Vagina (tissue), 2 donors: ENCODE data around the gene GALNT17. TPM values are rescaled to one million over a fixed set of nuclear protein-coding genes. Genes with fewer than 3 reads are reported as not detected.

ENCODE experiments used
- DNase-seq, 2 donors: peaks; one replicate each; pipeline ENCODE4 v3.0.0-alpha.2; 2017; ENCODE audit errors: extremely low spot score in 2 of 2
- H3K27ac ChIP-seq: fragments of 200-600 bp; sonication (generic); one replicate; pipeline ENCODE4 v1.5.1; 2019
- H3K27me3 ChIP-seq: fragments of 200-600 bp; sonication (generic); one replicate; pipeline ENCODE4 v1.5.1; 2019
- H3K36me3 ChIP-seq, 2 donors: fragments of 200-600 bp; sonication (generic); one replicate each; pipeline ENCODE4 v1.5.1; 2017 to 2019
- H3K4me1 ChIP-seq: fragments of 200-600 bp; sonication (generic); one replicate; pipeline ENCODE4 v1.5.1; 2019
- H3K4me3 ChIP-seq, 2 donors: fragments of 200-600 bp; sonication (generic); 1 replicate in 1 of 2; 2 replicates in 1 of 2; pipeline ENCODE4 v1.5.1; 2016 to 2019
- H3K9me3 ChIP-seq: fragments of 200-600 bp; sonication (generic); one replicate; pipeline ENCODE4 v1.5.1; 2019
- POLR2A ChIP-seq, 2 donors: fragments of 450-650 bp; IDR thresholded peaks; one replicate each; pipeline ENCODE4 v1.6.1; 2017; ENCODE audit warnings: antibody characterized with exemption in 2 of 2, mild to moderate bottlenecking in 2 of 2, moderate library complexity in 2 of 2
- POLR2AphosphoS5 ChIP-seq, 2 donors: sonication (generic); formaldehyde crosslinking; IDR thresholded peaks; one replicate each; pipeline ENCODE4 v1.9.0; 2017; ENCODE audit warnings: antibody characterized with exemption in 2 of 2, mild to moderate bottlenecking in 2 of 2, low read depth in 1 of 2; ENCODE audit not compliant: insufficient read depth in 1 of 2
- intact Hi-C: fragments of 100-400 bp; cut with DNase I; formaldehyde crosslinking; loops from one replicate; pipeline ENCODE4 v1.15.1; 2023
- total RNA-seq: library from RNA; depleted of rRNA; stranded (reverse); fragments of >200 nt; gene quantifications from one replicate; pipeline ENCODE4 v1.2.3, GENCODE V29; 2016
- TF ChIP-seq, protein P1 (sequence below), 3 experiments: fragments of 450-650 bp in 2 of 3; fragments of 200-600 bp in 1 of 3; sonication (generic) in 1 of 3; IDR thresholded peaks; one replicate each; pipeline ENCODE4 v1.5.1; 2017 to 2019; ENCODE audit warnings: antibody characterized with exemption in 3 of 3, mild to moderate bottlenecking in 2 of 3, moderate library complexity in 2 of 3

The GALNT17 gene
- total RNA-seq, 1 donor from 2014 or later = 3.9 TPM

DNA sequence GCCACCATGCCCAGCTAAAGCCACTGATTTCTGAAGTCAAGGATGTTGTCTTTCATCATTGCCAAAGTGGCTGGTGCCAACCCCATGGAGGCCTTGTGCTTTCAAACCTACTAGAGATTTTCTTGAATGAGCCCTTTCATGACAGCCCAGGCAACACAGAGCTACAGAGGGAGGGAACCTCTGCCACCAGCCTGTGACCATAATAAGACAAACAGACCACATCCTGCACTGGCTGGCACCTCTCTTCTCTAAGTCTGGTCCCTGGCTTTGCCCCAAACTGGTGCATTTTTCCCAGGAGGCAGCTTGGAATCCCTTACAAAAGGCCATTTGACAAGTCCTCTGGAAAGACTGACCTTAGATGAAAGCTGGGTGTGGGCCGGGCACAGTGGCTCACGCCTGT lies 348.8 kb downstream of the GALNT17 start:
- intact Hi-C loops = no loop called here
- Histone ChIP-seq H3K4me1 (no peaks in the 10 kb centered on the region), H3K27me3 (no peaks in the 10 kb centered on the region), H3K4me3 (no peak overlapping the region), H3K9me3 (no peaks in the 10 kb centered on the region), H3K36me3 (no peaks in the 10 kb centered on the region), H3K27ac (no peak overlapping the region)
- DNase-seq = no peak
- TF ChIP-seq POLR2A (IDR thresholded peaks at IDR 0.05) = no peak
- no peak for TF ChIP-seq POLR2AphosphoS5 (IDR thresholded peaks at IDR 0.05; ENCODE audit: insufficient read depth in 1 of 2, low read depth in 1 of 2)
- TF ChIP-seq, protein P1, sequence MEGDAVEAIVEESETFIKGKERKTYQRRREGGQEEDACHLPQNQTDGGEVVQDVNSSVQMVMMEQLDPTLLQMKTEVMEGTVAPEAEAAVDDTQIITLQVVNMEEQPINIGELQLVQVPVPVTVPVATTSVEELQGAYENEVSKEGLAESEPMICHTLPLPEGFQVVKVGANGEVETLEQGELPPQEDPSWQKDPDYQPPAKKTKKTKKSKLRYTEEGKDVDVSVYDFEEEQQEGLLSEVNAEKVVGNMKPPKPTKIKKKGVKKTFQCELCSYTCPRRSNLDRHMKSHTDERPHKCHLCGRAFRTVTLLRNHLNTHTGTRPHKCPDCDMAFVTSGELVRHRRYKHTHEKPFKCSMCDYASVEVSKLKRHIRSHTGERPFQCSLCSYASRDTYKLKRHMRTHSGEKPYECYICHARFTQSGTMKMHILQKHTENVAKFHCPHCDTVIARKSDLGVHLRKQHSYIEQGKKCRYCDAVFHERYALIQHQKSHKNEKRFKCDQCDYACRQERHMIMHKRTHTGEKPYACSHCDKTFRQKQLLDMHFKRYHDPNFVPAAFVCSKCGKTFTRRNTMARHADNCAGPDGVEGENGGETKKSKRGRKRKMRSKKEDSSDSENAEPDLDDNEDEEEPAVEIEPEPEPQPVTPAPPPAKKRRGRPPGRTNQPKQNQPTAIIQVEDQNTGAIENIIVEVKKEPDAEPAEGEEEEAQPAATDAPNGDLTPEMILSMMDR (IDR thresholded peaks at IDR 0.05) = no peak

DNA sequence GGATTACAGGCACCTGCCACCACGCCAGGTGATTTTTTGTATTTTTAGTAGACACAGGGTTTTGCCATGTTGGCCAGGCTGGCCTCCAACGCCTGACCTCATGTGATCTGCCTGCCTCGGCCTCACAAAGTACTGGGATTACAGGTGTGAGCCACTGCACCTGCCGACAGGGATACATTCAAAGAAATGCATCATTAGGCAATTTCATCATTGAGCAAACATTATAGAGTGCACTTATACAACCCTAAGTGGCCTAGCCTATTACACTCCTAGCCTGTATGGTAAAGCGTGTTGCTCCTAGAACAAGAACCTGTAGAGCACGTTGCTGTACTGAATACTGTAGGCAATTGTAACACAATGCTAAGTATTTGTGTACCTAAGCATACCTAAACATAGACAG lies 350.3 kb downstream of the GALNT17 start:
- no peak for DNase-seq
- Histone ChIP-seq H3K9me3 (no peaks in the 10 kb centered on the region), H3K27ac (no peak overlapping the region), H3K36me3 (no peaks in the 10 kb centered on the region), H3K27me3 (no peaks in the 10 kb centered on the region), H3K4me1 (no peaks in the 10 kb centered on the region), H3K4me3 (no peak overlapping the region)
- intact Hi-C loops = no loop called here
- TF ChIP-seq POLR2A (IDR thresholded peaks at IDR 0.05) (no peak), POLR2AphosphoS5 (IDR thresholded peaks at IDR 0.05; ENCODE audit: insufficient read depth in 1 of 2, low read depth in 1 of 2) (no peak)
- TF ChIP-seq, protein P1 (IDR thresholded peaks at IDR 0.05) = no peak

DNA sequence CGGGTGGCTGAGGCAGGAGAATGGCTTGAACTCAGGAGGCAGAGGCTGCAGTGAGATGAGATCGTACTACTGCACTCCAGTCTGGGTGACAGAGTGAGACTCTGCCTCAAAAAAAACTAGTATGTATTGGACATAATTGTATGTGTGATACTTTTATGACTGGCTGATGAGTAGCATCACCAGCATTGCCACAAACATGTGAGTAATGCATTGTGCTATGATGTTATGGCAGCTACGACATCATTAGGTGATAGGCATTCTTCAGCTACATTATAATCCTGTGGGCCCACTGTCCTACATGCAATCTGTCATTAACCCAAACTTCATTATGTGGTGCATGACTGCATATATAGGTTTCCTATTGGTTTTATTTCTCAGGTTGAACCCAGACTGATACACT lies 352.4 kb downstream of the GALNT17 start:
- H3K36me3 ChIP-seq = no peaks in the 10 kb centered on the region
- no peak for DNase-seq
- no peak overlapping the region for H3K4me3 ChIP-seq
- no peak overlapping the region for H3K27ac ChIP-seq
- no peaks in the 10 kb centered on the region for H3K9me3 ChIP-seq
- intact Hi-C loops = no loop called here
- no peaks in the 10 kb centered on the region for H3K27me3 ChIP-seq
- TF ChIP-seq POLR2A (IDR thresholded peaks at IDR 0.05) = no peak
- no peak for TF ChIP-seq POLR2AphosphoS5 (IDR thresholded peaks at IDR 0.05; ENCODE audit: insufficient read depth in 1 of 2, low read depth in 1 of 2)
- TF ChIP-seq, protein P1 (IDR thresholded peaks at IDR 0.05) = no peak
- no peaks in the 10 kb centered on the region for H3K4me1 ChIP-seq

DNA sequence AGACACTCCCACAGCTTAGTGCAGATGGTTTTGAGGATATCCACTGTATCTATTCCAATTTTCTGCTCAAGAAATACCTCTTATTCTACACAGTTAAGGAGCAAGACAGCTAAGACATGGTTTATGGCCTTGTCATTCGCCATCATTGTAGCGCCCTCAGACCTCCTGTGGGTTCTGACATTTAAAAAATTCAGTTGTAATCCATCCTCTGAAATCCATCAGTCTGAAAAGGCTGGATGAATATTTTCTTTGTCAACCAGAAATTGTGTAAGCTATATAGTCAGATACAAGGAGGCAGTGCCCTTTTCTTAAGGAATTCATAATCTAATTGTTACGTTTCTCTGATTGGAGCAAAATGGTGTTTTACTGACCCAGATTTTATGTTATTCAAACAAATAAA lies 353.6 kb downstream of the GALNT17 start:
- TF ChIP-seq POLR2AphosphoS5 (IDR thresholded peaks at IDR 0.05; ENCODE audit: insufficient read depth in 1 of 2, low read depth in 1 of 2) (no peak), POLR2A (IDR thresholded peaks at IDR 0.05) (no peak)
- TF ChIP-seq, protein P1 (IDR thresholded peaks at IDR 0.05) = no peak
- intact Hi-C loops = no loop called here
- no peak for DNase-seq

DNA sequence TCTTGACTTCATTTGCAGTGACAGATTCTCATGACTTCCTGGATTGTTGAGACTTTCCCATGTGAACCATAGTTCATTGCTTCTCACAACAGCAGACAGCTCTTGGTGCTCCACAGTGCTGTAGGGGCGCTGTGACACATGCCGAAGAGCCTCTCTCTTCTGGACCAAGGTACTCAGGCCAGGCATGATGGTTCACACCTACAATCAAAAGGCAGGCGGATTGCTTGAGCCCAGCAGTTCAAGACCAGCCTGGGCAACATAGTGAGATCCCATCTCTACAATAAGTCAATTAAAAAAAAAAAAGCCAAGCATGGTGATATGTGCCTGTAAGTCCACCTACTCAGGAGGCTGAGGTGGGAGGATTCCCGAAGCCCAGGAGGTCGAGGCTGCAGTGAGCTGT lies 354.5 kb downstream of the GALNT17 start:
- no peak overlapping the region for H3K4me3 ChIP-seq
- DNase-seq = no peak
- no peak overlapping the region for H3K27ac ChIP-seq
- no peaks in the 10 kb centered on the region for H3K9me3 ChIP-seq
- intact Hi-C loops = no loop called here
- no peak for TF ChIP-seq POLR2A (IDR thresholded peaks at IDR 0.05)
- no peak for TF ChIP-seq POLR2AphosphoS5 (IDR thresholded peaks at IDR 0.05; ENCODE audit: insufficient read depth in 1 of 2, low read depth in 1 of 2)
- TF ChIP-seq, protein P1 (IDR thresholded peaks at IDR 0.05) = no peak
- H3K27me3 ChIP-seq = no peaks in the 10 kb centered on the region
- H3K4me1 ChIP-seq = no peaks in the 10 kb centered on the region
- no peaks in the 10 kb centered on the region for H3K36me3 ChIP-seq

More for the DNA sequence above, 353.6 kb downstream of the GALNT17 start:
- Histone ChIP-seq H3K27me3 (no peaks in the 10 kb centered on the region), H3K4me3 (no peak overlapping the region), H3K27ac (no peak overlapping the region), H3K36me3 (no peaks in the 10 kb centered on the region), H3K9me3 (no peaks in the 10 kb centered on the region), H3K4me1 (no peaks in the 10 kb centered on the region)
